ENCODE data around the gene OR2L5.

GRCh38 chr1:248046536-248046935 is 33.1 kb downstream of the OR2L5 start, which contains the start of gene OR2L3:
- TF ChIP-seq, protein P1, sequence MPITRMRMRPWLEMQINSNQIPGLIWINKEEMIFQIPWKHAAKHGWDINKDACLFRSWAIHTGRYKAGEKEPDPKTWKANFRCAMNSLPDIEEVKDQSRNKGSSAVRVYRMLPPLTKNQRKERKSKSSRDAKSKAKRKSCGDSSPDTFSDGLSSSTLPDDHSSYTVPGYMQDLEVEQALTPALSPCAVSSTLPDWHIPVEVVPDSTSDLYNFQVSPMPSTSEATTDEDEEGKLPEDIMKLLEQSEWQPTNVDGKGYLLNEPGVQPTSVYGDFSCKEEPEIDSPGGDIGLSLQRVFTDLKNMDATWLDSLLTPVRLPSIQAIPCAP (CRISPR knock-in tag; IDR thresholded peaks at IDR 0.05), result no peak
- TF ChIP-seq CTCF (IDR thresholded peaks at IDR 0.05) (no peak), ZNF263 (CRISPR knock-in tag; IDR thresholded peaks at IDR 0.05; ENCODE audit: low read depth) (no peak), TEAD4 (CRISPR knock-in tag; IDR thresholded peaks at IDR 0.05) (no peak), ATF3 (CRISPR knock-in tag; conservative IDR thresholded peaks at IDR 0.05) (no peak), NR3C1 (CRISPR knock-in tag; conservative IDR thresholded peaks at IDR 0.05; ENCODE audit: low read depth) (no peak), ZNF121 (CRISPR knock-in tag; IDR thresholded peaks at IDR 0.05) (no peak), USF2 (CRISPR knock-in tag; IDR thresholded peaks at IDR 0.05) (no peak), ZNF138 (CRISPR knock-in tag; conservative IDR thresholded peaks at IDR 0.05) (no peak)
- TF ChIP-seq, protein P2, sequence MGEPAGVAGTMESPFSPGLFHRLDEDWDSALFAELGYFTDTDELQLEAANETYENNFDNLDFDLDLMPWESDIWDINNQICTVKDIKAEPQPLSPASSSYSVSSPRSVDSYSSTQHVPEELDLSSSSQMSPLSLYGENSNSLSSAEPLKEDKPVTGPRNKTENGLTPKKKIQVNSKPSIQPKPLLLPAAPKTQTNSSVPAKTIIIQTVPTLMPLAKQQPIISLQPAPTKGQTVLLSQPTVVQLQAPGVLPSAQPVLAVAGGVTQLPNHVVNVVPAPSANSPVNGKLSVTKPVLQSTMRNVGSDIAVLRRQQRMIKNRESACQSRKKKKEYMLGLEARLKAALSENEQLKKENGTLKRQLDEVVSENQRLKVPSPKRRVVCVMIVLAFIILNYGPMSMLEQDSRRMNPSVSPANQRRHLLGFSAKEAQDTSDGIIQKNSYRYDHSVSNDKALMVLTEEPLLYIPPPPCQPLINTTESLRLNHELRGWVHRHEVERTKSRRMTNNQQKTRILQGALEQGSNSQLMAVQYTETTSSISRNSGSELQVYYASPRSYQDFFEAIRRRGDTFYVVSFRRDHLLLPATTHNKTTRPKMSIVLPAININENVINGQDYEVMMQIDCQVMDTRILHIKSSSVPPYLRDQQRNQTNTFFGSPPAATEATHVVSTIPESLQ (CRISPR knock-in tag; IDR thresholded peaks at IDR 0.05), result no peak
- TF ChIP-seq, protein P3, sequence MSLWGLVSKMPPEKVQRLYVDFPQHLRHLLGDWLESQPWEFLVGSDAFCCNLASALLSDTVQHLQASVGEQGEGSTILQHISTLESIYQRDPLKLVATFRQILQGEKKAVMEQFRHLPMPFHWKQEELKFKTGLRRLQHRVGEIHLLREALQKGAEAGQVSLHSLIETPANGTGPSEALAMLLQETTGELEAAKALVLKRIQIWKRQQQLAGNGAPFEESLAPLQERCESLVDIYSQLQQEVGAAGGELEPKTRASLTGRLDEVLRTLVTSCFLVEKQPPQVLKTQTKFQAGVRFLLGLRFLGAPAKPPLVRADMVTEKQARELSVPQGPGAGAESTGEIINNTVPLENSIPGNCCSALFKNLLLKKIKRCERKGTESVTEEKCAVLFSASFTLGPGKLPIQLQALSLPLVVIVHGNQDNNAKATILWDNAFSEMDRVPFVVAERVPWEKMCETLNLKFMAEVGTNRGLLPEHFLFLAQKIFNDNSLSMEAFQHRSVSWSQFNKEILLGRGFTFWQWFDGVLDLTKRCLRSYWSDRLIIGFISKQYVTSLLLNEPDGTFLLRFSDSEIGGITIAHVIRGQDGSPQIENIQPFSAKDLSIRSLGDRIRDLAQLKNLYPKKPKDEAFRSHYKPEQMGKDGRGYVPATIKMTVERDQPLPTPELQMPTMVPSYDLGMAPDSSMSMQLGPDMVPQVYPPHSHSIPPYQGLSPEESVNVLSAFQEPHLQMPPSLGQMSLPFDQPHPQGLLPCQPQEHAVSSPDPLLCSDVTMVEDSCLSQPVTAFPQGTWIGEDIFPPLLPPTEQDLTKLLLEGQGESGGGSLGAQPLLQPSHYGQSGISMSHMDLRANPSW (CRISPR knock-in tag; conservative IDR thresholded peaks at IDR 0.05; ENCODE audit: low read depth), result no peak

Data from WTC11 (cell line).